Natural killer cell (primary cell): ENCODE results near the gene MLC1. TPM values are rescaled to one million over a fixed set of nuclear protein-coding genes. Genes with fewer than 3 reads are reported as not detected.

Experiments used
- ATAC-seq, 3 donors: fragments of 150-1000 bp in 2 of 3; fragments of 200-7000 bp in 1 of 3; cut with Tn5 transposase; 1 replicate in 1 of 3; 2 replicates in 2 of 3; pipeline ENCODE4 v1.10.0; 2021; ENCODE audit warnings: mild to moderate bottlenecking in 2 of 3, moderate library complexity in 2 of 3
- DNase-seq, 2 donors: peaks; one replicate each; pipeline versions ENCODE4 v3.0.0 to v3.0.0-alpha.2; 2013 to 2021; ENCODE audit warnings: mixed read lengths in 1 of 2
- H3K27ac ChIP-seq: one replicate; pipeline ENCODE4 v1.5.1; 2013; ENCODE audit warnings: mild to moderate bottlenecking, low read length
- H3K27me3 ChIP-seq: one replicate; pipeline ENCODE4 v1.6.1; 2013; ENCODE audit warnings: low read length; ENCODE audit not compliant: control insufficient read depth, insufficient read depth
- H3K36me3 ChIP-seq: one replicate; pipeline ENCODE4 v1.6.1; 2013; ENCODE audit warnings: low read length; ENCODE audit not compliant: control insufficient read depth, insufficient read depth
- H3K4me1 ChIP-seq: one replicate; pipeline ENCODE4 v1.6.1; 2013; ENCODE audit warnings: low read length; ENCODE audit not compliant: control insufficient read depth, insufficient read depth
- H3K4me3 ChIP-seq: one replicate; pipeline ENCODE4 v1.5.1; 2013; ENCODE audit warnings: low read length
- H3K9me3 ChIP-seq: one replicate; pipeline ENCODE4 v1.6.1; 2013; ENCODE audit warnings: low read length; ENCODE audit not compliant: control insufficient read depth, insufficient read depth
- H3K27ac Mint-ChIP-seq, 2 donors: one replicate each; pipeline ENCODE4 v1.8.0; 2022; ENCODE audit warnings: mild to moderate bottlenecking in 2 of 2, mixed read lengths in 2 of 2, moderate library complexity in 1 of 2
- H3K27me3 Mint-ChIP-seq, 2 donors: one replicate each; pipeline ENCODE4 v1.8.0; 2022; ENCODE audit warnings: low read depth in 2 of 2, mixed read lengths in 2 of 2
- H3K36me3 Mint-ChIP-seq: one replicate; pipeline ENCODE4 v1.8.0; 2022; ENCODE audit warnings: mixed read lengths
- H3K4me1 Mint-ChIP-seq, 2 donors: one replicate each; pipeline ENCODE4 v1.8.0; 2022; ENCODE audit warnings: mixed read lengths in 2 of 2
- H3K4me3 Mint-ChIP-seq: one replicate; pipeline ENCODE4 v1.8.0; 2022; ENCODE audit warnings: mild to moderate bottlenecking, moderate library complexity, mixed read lengths
- H3K9me3 Mint-ChIP-seq, 2 donors: one replicate each; pipeline ENCODE4 v1.8.0; 2022; ENCODE audit warnings: mixed read lengths in 2 of 2
- WGBS: methylation state at CpG from one replicate; pipeline ENCODE4 v1.1.7; 2013; ENCODE audit warnings: missing lambda C conversion rate; ENCODE audit not compliant: insufficient coverage; 5-methylcytosine and 5-hydroxymethylcytosine counted together
- intact Hi-C: fragments of 100-400 bp; cut with micrococcal nuclease; formaldehyde crosslinking; loops from one replicate; pipeline ENCODE4 v1.14.2; 2022
- total RNA-seq, 4 donors: library from RNA; stranded (reverse); fragments of 120-200 nt in 1 of 4; gene quantifications; one replicate each; pipeline versions ENCODE4 v1.2.3 to v1.2.4, GENCODE V29; 2013 to 2022
- TF ChIP-seq, protein P1 (sequence below): fragments of 200-600 bp; IDR thresholded peaks from one replicate; pipeline ENCODE4 v1.8.0; 2022; ENCODE audit warnings: antibody characterized with exemption

Gene MLC1
- total RNA-seq, 3 donors from 2014 or later (not counting 1 experiment from before 2014, with no cell fraction given): 67.7 to 96.1 (median 73.7) TPM

DNA sequence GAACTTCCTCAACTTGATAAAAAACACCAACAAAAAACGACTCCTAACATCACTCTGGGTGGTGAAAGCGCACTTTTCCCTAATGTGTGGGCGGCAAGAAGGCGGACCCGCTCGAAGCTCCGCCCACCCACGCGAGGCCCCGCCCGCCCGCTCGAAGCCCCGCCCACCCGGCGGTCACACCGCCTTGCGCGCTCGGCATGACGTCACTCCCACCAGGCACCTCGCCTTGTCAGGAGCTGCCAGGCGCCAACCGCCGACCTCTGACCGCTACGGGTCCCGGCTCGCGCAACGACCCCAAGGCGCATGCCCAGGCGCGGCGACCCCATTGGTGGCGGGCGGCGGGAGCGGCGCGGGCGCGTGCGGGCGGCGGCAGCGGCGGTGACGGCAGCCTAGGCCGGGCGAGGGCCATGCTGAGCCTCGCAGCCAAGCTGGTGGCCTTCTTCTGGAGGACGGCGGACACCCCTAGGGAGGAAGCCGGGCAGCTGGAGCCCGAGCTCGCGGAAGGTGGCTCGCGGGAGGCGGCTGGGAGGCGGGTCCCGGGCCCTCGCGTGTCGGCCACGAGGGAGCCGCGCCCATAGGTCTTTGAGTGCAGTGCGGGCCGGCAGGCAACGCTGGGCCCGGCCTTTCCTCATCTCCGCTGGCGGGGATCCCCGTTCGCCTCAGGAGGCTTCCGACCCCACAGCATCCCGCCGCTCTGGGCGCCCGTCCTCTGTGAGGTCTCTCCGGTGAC is 4.6 kb upstream of the MLC1 start, which contains the start of gene MOV10L1:
TSS of gene MOV10L1 (plus strand) at position 325 of the 730 bp plus-strand sequence. CDS start at position 408, 83 bp downstream.
- Histone ChIP-seq H3K27me3 (no peaks in the 10 kb centered on the region), H3K36me3 (no peaks in the 10 kb centered on the region), H3K27ac (no peak within 1 kb of the TSS), H3K4me1 (no peaks in the 10 kb centered on the region), H3K9me3 (peaks cover 6% of the 10 kb centered on the region), H3K4me3 (no peak within 1 kb of the TSS)
- Mint-ChIP-seq H3K9me3 (peaks cover 0 to 3% of the 10 kb centered on the region in 2 donors), H3K4me3 (peak within 1 kb of the TSS; percentile 35), H3K27ac (peak within 1 kb of the TSS; percentile 53), H3K27me3 (no peaks in the 10 kb centered on the region), H3K4me1 (peaks cover 0 to 10% of the 10 kb centered on the region in 2 donors), H3K36me3 (no peaks in the 10 kb centered on the region)
- WGBS: 69% methylated on average over 83 of the region's 83 CpGs
- ATAC-seq (peak in 2 of 3 donors; percentile 49), DNase-seq (peak; percentile 22 to 66)
- TF ChIP-seq, protein P1, sequence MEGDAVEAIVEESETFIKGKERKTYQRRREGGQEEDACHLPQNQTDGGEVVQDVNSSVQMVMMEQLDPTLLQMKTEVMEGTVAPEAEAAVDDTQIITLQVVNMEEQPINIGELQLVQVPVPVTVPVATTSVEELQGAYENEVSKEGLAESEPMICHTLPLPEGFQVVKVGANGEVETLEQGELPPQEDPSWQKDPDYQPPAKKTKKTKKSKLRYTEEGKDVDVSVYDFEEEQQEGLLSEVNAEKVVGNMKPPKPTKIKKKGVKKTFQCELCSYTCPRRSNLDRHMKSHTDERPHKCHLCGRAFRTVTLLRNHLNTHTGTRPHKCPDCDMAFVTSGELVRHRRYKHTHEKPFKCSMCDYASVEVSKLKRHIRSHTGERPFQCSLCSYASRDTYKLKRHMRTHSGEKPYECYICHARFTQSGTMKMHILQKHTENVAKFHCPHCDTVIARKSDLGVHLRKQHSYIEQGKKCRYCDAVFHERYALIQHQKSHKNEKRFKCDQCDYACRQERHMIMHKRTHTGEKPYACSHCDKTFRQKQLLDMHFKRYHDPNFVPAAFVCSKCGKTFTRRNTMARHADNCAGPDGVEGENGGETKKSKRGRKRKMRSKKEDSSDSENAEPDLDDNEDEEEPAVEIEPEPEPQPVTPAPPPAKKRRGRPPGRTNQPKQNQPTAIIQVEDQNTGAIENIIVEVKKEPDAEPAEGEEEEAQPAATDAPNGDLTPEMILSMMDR: no peak
- intact Hi-C loops: no loop called here

DNA sequence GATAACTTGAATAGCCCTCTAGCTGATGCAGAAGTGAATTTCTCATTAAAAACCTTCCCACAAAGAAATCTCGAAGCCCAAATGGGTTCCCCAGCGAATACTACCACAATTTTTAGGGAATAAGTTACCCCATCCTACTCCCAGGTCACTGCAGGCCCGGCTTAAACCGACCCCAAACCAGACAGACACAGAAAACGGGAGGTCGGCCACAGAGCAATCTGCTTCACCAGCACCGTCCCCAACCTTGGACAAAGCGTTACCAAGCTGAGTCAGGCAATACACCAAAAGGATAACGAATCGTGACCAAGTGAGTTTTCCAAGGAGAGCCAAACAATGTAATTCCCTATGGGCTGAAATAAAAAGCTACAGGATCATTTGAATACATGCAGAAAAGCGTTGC is 4.0 kb upstream of the MLC1 start:
- Mint-ChIP-seq H3K4me1 (peaks cover 0 to 11% of the 10 kb centered on the region in 2 donors), H3K27ac (peak overlapping the region in 1 of 2 donors; percentile 13), H3K27me3 (no peaks in the 10 kb centered on the region), H3K4me3 (no peak overlapping the region), H3K36me3 (no peaks in the 10 kb centered on the region), H3K9me3 (peaks cover 0 to 3% of the 10 kb centered on the region in 2 donors)
- H3K4me3 ChIP-seq: no peak overlapping the region
- TF ChIP-seq, protein P1: no peak
- H3K9me3 ChIP-seq: peaks cover 6% of the 10 kb centered on the region
- H3K4me1 ChIP-seq: peaks cover 5% of the 10 kb centered on the region
- DNase-seq (no peak), ATAC-seq (no peak)
- no peaks in the 10 kb centered on the region for H3K36me3 ChIP-seq
- 87% methylated on average over 11 of the region's 11 CpGs for WGBS
- intact Hi-C loops: no loop called here
- H3K27me3 ChIP-seq: no peaks in the 10 kb centered on the region
- no peak overlapping the region for H3K27ac ChIP-seq

DNA sequence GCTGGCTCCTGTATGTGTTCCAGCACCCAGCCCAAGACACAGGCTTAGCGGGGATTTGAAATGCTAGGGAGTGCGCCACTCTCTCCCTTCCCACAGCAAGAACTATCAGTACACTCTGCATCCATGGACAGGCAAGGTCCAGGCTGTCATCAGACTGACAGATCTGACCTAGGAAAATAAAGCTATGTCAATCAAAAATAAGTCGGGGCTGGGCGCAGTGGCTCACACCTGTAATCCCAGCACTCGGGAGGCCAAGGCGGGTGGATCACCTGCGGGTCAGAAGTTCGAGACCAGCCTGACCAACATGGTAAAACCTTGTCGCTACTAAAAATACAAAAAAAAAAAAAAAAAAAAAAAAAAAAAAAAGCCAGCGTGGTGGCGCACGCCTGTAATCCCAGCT is 2.9 kb upstream of the MLC1 start:
- Mint-ChIP-seq H3K36me3 (no peaks in the 10 kb centered on the region), H3K27ac (no peak overlapping the region)

More for the DNA sequence above, 2.9 kb upstream of the MLC1 start:
- Histone ChIP-seq H3K4me3 (no peak overlapping the region), H3K4me1 (peaks cover 16% of the 10 kb centered on the region), H3K27me3 (no peaks in the 10 kb centered on the region), H3K27ac (no peak overlapping the region), H3K36me3 (peaks cover 3% of the 10 kb centered on the region), H3K9me3 (peaks cover 6% of the 10 kb centered on the region)
- no peak overlapping the region for H3K4me3 Mint-ChIP-seq
- no peaks in the 10 kb centered on the region for H3K27me3 Mint-ChIP-seq
- H3K4me1 Mint-ChIP-seq: peaks cover 5 to 23% of the 10 kb centered on the region in 2 donors
- ATAC-seq (no peak), DNase-seq (no peak)
- H3K9me3 Mint-ChIP-seq: peaks cover 0 to 3% of the 10 kb centered on the region in 2 donors
- TF ChIP-seq, protein P1: no peak
- 99% methylated on average over 10 of the region's 12 CpGs for WGBS
- intact Hi-C loops: no loop called here
